K562 (cell line): Measurements from ENCODE around the gene LCA5L. TPM values are rescaled to one million over a fixed set of nuclear protein-coding genes. Genes with fewer than 3 reads are reported as not detected.
A peak's percentile ranks its signal among the peaks of the same experiment; 100 is the strongest.

ENCODE experiments used
- CTCFL ChIP-seq: IDR thresholded peaks from 2 replicates; pipeline ENCODE4 v1.6.1; 2011; ENCODE audit warnings: borderline replicate concordance, low read depth, mild to moderate bottlenecking, moderate library complexity, low read length; ENCODE audit not compliant: insufficient read depth, poor library complexity, severe bottlenecking
- HINFP ChIP-seq: fragments of 450-650 bp; conservative IDR thresholded peaks from 2 replicates; pipeline ENCODE4 v1.6.1; 2016; ENCODE audit warnings: missing genetic modification characterization, low read depth, mild to moderate bottlenecking, control low read depth, missing compliant biosample characterization
- MCM7 ChIP-seq, 2 experiments: fragments of 450-650 bp; IDR thresholded peaks; 2 replicates each; pipeline ENCODE4 v1.6.1; 2016 to 2018
- MYBL2 ChIP-seq, 2 experiments: fragments of 450-650 bp in 1 of 2; sonication (generic) in 1 of 2; formaldehyde crosslinking in 1 of 2; IDR thresholded peaks; 2 replicates each; pipeline versions ENCODE4 v1.6.1 to v1.8.1; 2017 to 2022; ENCODE audit warnings: borderline replicate concordance in 1 of 2, inconsistent platforms in 1 of 2, low read depth in 1 of 2, mild to moderate bottlenecking in 1 of 2, missing genetic modification reagents in 1 of 2, moderate library complexity in 1 of 2
- NEUROD1 ChIP-seq: fragments of 150-350 bp; IDR thresholded peaks from 2 replicates; pipeline ENCODE4 v1.6.1; 2014; ENCODE audit warnings: borderline replicate concordance, low read length, low read depth; ENCODE audit not compliant: partially characterized antibody
- NONO ChIP-seq, 2 experiments: fragments of 200-400 bp in 1 of 2; fragments of 450-650 bp in 1 of 2; formaldehyde crosslinking in 1 of 2; IDR thresholded peaks; 2 replicates each; pipeline ENCODE4 v1.6.1; 2017; ENCODE audit warnings: low read depth in 2 of 2, mild to moderate bottlenecking in 2 of 2, moderate library complexity in 2 of 2, low read length in 1 of 2
- PCBP1 ChIP-seq: fragments of 200-400 bp; formaldehyde crosslinking; IDR thresholded peaks from 2 replicates; pipeline ENCODE4 v1.6.1; 2018; ENCODE audit warnings: mild to moderate bottlenecking, low read depth, low read length; ENCODE audit not compliant: poor library complexity, severe bottlenecking
- PTBP1 ChIP-seq: fragments of 200-400 bp; formaldehyde crosslinking; IDR thresholded peaks from 2 replicates; pipeline ENCODE4 v1.6.1; 2017; ENCODE audit warnings: low read depth, low read length
- RBBP5 ChIP-seq: fragments of 200-600 bp; sonication (generic); IDR thresholded peaks from 2 replicates; pipeline ENCODE4 v1.6.1; 2012; ENCODE audit warnings: borderline replicate concordance, mild to moderate bottlenecking, low read length, control low read depth, inconsistent platforms; ENCODE audit not compliant: insufficient read depth, poor library complexity, severe bottlenecking
- SOX6 ChIP-seq: fragments of 450-650 bp; IDR thresholded peaks from 2 replicates; pipeline ENCODE4 v1.6.1; 2014; ENCODE audit warnings: mild to moderate bottlenecking
- TRIM28 ChIP-seq: fragments of 450-650 bp; IDR thresholded peaks from 2 replicates; pipeline ENCODE4 v1.6.1; 2017
- YBX1 ChIP-seq: fragments of 450-650 bp; IDR thresholded peaks from 2 replicates; pipeline ENCODE4 v1.7.1; 2016; ENCODE audit warnings: mild to moderate bottlenecking
- ZNF655 ChIP-seq: fragments of 250-450 bp; sonication (Bioruptor Pico); IDR thresholded peaks from 2 replicates; pipeline ENCODE4 v1.5.0; 2021
- polyA plus RNA-seq, 8 experiments: library from polyadenylated mRNA; depleted of rRNA in 4 of 8; stranded (reverse) in 5 of 8; unstranded in 3 of 8; fragments of >200 nt; fragmentation: Nextera tagmentation in 2 of 8; fragmentation: Illumina TruSeq in 1 of 8; extraction: Ambion mirVana in 2 of 8; extraction: Trizol in 1 of 8; gene quantifications; 2 replicates each; pipeline versions ENCODE4 v1.2.1 to v1.2.3, GENCODE V29; 2011 to 2014; ENCODE audit warnings: inconsistent platforms in 1 of 8, missing spikeins in 1 of 8
- total RNA-seq, 7 experiments: library from RNA; depleted of rRNA in 6 of 7; stranded (reverse); fragments of >200 nt in 6 of 7; fragmentation: Illumina TruSeq in 2 of 7; extraction: Trizol in 2 of 7; gene quantifications; 2 replicates each; pipeline versions ENCODE4 v1.2.1 to v1.2.3, GENCODE V29; 2011 to 2021; ENCODE audit warnings: low replicate concordance in 1 of 7
- TF ChIP-seq, protein P1 (sequence below): IDR thresholded peaks from 2 replicates; pipeline ENCODE4 v1.6.1; 2012; ENCODE audit warnings: low read depth, low read length, improper control_type of control experiment, borderline replicate concordance
- TF ChIP-seq, protein P2 (sequence below): sonication (generic); formaldehyde crosslinking; IDR thresholded peaks from 2 replicates; pipeline ENCODE4 v1.8.0; 2023; ENCODE audit warnings: mild to moderate bottlenecking, missing genetic modification reagents

The LCA5L gene
- total and polyA plus RNA-seq, 9 of the 15 experiments (the other 6 are each of a cell fraction or from before 2014, with no cell fraction given): 1.8 to 4.9 (median 3.8) TPM

- TF ChIP-seq, protein P1, sequence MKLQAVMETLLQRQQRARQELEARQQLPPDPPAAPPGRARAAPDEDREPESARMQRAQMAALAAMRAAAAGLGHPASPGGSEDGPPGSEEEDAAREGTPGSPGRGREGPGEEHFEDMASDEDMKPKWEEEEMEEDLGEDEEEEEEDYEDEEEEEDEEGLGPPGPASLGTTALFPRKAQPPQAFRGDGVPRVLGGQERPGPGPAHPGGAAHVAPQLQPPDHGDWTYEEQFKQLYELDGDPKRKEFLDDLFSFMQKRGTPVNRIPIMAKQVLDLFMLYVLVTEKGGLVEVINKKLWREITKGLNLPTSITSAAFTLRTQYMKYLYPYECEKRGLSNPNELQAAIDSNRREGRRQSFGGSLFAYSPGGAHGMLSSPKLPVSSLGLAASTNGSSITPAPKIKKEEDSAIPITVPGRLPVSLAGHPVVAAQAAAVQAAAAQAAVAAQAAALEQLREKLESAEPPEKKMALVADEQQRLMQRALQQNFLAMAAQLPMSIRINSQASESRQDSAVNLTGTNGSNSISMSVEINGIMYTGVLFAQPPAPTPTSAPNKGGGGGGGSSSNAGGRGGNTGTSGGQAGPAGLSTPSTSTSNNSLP: no peak
- TF ChIP-seq MYBL2 (IDR thresholded peaks at IDR 0.05; ENCODE audit: low read depth) (no peak), MYBL2 (CRISPR knock-in tag; IDR thresholded peaks at IDR 0.05; ENCODE audit: borderline replicate concordance) (no peak), YBX1 (no peak), RBBP5 (no peak), PCBP1 (no peak), TRIM28 (no peak), NONO (IDR thresholded peaks at IDR 0.05; ENCODE audit: low read depth in 2 of 2, low read length in 1 of 2) (no peak), HINFP (peak; percentile 88), MCM7 (IDR thresholded peaks at IDR 0.05) (no peak), SOX6 (no peak), NEUROD1 (no peak), CTCFL (no peak), PTBP1 (no peak), ZNF655 (CRISPR knock-in tag) (no peak)
- TF ChIP-seq, protein P2, sequence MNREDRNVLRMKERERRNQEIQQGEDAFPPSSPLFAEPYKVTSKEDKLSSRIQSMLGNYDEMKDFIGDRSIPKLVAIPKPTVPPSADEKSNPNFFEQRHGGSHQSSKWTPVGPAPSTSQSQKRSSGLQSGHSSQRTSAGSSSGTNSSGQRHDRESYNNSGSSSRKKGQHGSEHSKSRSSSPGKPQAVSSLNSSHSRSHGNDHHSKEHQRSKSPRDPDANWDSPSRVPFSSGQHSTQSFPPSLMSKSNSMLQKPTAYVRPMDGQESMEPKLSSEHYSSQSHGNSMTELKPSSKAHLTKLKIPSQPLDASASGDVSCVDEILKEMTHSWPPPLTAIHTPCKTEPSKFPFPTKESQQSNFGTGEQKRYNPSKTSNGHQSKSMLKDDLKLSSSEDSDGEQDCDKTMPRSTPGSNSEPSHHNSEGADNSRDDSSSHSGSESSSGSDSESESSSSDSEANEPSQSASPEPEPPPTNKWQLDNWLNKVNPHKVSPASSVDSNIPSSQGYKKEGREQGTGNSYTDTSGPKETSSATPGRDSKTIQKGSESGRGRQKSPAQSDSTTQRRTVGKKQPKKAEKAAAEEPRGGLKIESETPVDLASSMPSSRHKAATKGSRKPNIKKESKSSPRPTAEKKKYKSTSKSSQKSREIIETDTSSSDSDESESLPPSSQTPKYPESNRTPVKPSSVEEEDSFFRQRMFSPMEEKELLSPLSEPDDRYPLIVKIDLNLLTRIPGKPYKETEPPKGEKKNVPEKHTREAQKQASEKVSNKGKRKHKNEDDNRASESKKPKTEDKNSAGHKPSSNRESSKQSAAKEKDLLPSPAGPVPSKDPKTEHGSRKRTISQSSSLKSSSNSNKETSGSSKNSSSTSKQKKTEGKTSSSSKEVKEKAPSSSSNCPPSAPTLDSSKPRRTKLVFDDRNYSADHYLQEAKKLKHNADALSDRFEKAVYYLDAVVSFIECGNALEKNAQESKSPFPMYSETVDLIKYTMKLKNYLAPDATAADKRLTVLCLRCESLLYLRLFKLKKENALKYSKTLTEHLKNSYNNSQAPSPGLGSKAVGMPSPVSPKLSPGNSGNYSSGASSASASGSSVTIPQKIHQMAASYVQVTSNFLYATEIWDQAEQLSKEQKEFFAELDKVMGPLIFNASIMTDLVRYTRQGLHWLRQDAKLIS (CRISPR knock-in tag): no peak
Observed at GRCh38 chr21:39359382-39359781, 86.2 kb downstream of the LCA5L start (continued).
